Neuronal stem cell (in vitro differentiated cells): Measurements from ENCODE around the gene DXO.
"Not testable (repeated sequence)": the region's sequence is repeated elsewhere in the genome, so short reads cannot be mapped to it uniquely, and the experiment has no call there.

Source experiments
- DNase-seq: peaks from one replicate; pipeline ENCODE4 v3.0.0-alpha.2; 2013; ENCODE audit warnings: low spot score
- H2AFZ ChIP-seq: one replicate; pipeline ENCODE4 v1.6.1; 2013; ENCODE audit warnings: mild to moderate bottlenecking, low read length, inconsistent platforms
- H2AK5ac ChIP-seq: 2 replicates; pipeline ENCODE4 v1.6.1; 2013; ENCODE audit warnings: low read depth, mild to moderate bottlenecking, inconsistent platforms, low read length, moderate library complexity, mixed read lengths
- H2BK120ac ChIP-seq: 2 replicates; pipeline ENCODE4 v1.6.1; 2013; ENCODE audit warnings: low read depth, mild to moderate bottlenecking, inconsistent platforms, low read length, moderate library complexity, mixed read lengths
- H2BK12ac ChIP-seq: one replicate; pipeline ENCODE4 v1.6.1; 2013; ENCODE audit warnings: low read length, inconsistent platforms
- H2BK15ac ChIP-seq: 2 replicates; pipeline ENCODE4 v1.6.1; 2013; ENCODE audit warnings: mild to moderate bottlenecking, low read length, inconsistent platforms, mixed read lengths
- H2BK5ac ChIP-seq: one replicate; pipeline ENCODE4 v1.6.1; 2013; ENCODE audit warnings: inconsistent platforms, mild to moderate bottlenecking, low read length, moderate library complexity
- H3K14ac ChIP-seq: one replicate; pipeline ENCODE4 v1.6.1; 2013; ENCODE audit warnings: low read length, inconsistent platforms
- H3K18ac ChIP-seq: 2 replicates; pipeline ENCODE4 v1.6.1; 2013; ENCODE audit warnings: low read length, inconsistent platforms
- H3K23ac ChIP-seq: 2 replicates; pipeline ENCODE4 v1.6.1; 2013; ENCODE audit warnings: low read depth, mild to moderate bottlenecking, mixed read lengths, low read length, inconsistent platforms; ENCODE audit not compliant: poor library complexity
- H3K27ac ChIP-seq: replicated peaks from 3 replicates; pipeline ENCODE4 v1.5.1; 2013; ENCODE audit warnings: low read length, inconsistent platforms
- H3K27me3 ChIP-seq, 3 experiments: 2 replicates each; pipeline ENCODE4 v1.6.1; 2013; ENCODE audit warnings: low read length in 3 of 3, mild to moderate bottlenecking in 2 of 3, inconsistent platforms in 1 of 3, low read depth in 1 of 3, mixed read lengths in 1 of 3, moderate library complexity in 1 of 3; ENCODE audit not compliant: control insufficient read depth in 3 of 3, insufficient read depth in 3 of 3
- H3K36me3 ChIP-seq, 2 donors: replicated peaks in 1 of 2; 2 replicates each; pipeline ENCODE4 v1.6.1; 2013; ENCODE audit warnings: low read length in 2 of 2; ENCODE audit not compliant: control insufficient read depth in 2 of 2, insufficient read depth in 2 of 2
- H3K4ac ChIP-seq: 2 replicates; pipeline ENCODE4 v1.6.1; 2013; ENCODE audit warnings: inconsistent platforms, mild to moderate bottlenecking, low read length, moderate library complexity
- H3K4me1 ChIP-seq, 2 donors: 1 replicate in 1 of 2; 2 replicates in 1 of 2; pipeline ENCODE4 v1.6.1; 2013; ENCODE audit warnings: low read length in 2 of 2, low read depth in 1 of 2; ENCODE audit not compliant: control insufficient read depth in 2 of 2, insufficient read depth in 1 of 2
- H3K4me2 ChIP-seq: one replicate; pipeline ENCODE4 v1.6.1; 2013; ENCODE audit warnings: mild to moderate bottlenecking, low read length, inconsistent platforms; ENCODE audit not compliant: insufficient read depth, poor library complexity, severe bottlenecking
- H3K4me3 ChIP-seq, 2 donors: 2 replicates each; pipeline ENCODE4 v1.5.1; 2013; ENCODE audit warnings: low read length in 2 of 2, mild to moderate bottlenecking in 2 of 2, inconsistent platforms in 1 of 2, moderate library complexity in 1 of 2
- H3K79me1 ChIP-seq: one replicate; pipeline ENCODE4 v1.6.1; 2013; ENCODE audit warnings: low read depth, mild to moderate bottlenecking, inconsistent platforms, low read length, moderate library complexity
- H3K9ac ChIP-seq: one replicate; pipeline ENCODE4 v1.6.1; 2013; ENCODE audit warnings: mild to moderate bottlenecking, low read depth, low read length, inconsistent platforms; ENCODE audit not compliant: poor library complexity
- H3K9me3 ChIP-seq, 2 donors: replicated peaks in 1 of 2; 2 replicates each; pipeline versions ENCODE3 to v1.6.1; 2013; ENCODE audit warnings: low read length in 2 of 2, mild to moderate bottlenecking in 2 of 2, inconsistent platforms in 1 of 2, low read depth in 1 of 2, mixed read lengths in 1 of 2, moderate library complexity in 1 of 2; ENCODE audit not compliant: control insufficient read depth in 2 of 2, insufficient read depth in 1 of 2
- H4K8ac ChIP-seq: one replicate; pipeline ENCODE4 v1.6.1; 2013; ENCODE audit warnings: low read depth, mild to moderate bottlenecking, inconsistent platforms, low read length, moderate library complexity
- H4K91ac ChIP-seq: one replicate; pipeline ENCODE4 v1.6.1; 2013; ENCODE audit warnings: low read length, low read depth, mild to moderate bottlenecking, inconsistent platforms; ENCODE audit not compliant: poor library complexity
- WGBS, 2 donors: extraction: QIAGEN DNeasy Blood & Tissue Kit; methylation state at CpG; one replicate each; pipeline ENCODE4 v1.1.7; 2013; ENCODE audit warnings: missing lambda C conversion rate in 2 of 2, mixed read lengths in 1 of 2; ENCODE audit not compliant: insufficient read length in 2 of 2, insufficient replicate concordance in 1 of 2; ENCODE audit errors: extremely low coverage in 2 of 2; 5-methylcytosine and 5-hydroxymethylcytosine counted together

Gene DXO

DNA sequence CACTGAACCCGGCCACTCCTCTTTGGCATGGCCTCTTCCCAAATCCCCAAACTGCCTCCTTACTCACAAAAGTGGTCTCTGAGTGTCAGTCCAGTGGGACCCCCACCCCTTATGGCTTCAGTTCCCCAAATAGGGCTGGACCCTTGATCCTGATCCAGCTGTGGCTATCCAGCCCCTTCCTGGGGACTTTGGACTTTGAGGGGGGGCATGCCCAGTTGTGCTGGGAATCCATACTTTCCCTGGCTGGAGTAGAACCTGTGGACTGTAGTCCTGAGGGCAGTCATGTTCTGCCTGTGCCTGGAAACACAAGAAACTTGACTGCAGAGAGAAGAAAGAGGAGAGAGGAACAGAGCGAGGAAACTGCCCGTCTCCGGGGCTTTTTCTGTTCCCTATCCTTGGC lies 32.5 kb upstream of the DXO start:
- not testable (repeated sequence) for H3K4me2 ChIP-seq, H2AK5ac ChIP-seq, H3K4ac ChIP-seq, H3K36me3 ChIP-seq, H3K79me1 ChIP-seq, DNase-seq, H4K8ac ChIP-seq, H3K9ac ChIP-seq, H3K9me3 ChIP-seq, H3K27ac ChIP-seq, H2AFZ ChIP-seq, H3K14ac ChIP-seq, H3K18ac ChIP-seq, H3K4me1 ChIP-seq, H2BK12ac ChIP-seq, H4K91ac ChIP-seq, H3K4me3 ChIP-seq, H2BK15ac ChIP-seq, H2BK120ac ChIP-seq, H2BK5ac ChIP-seq, H3K27me3 ChIP-seq, H3K23ac ChIP-seq
- no CpG with 5 or more reads among the region's 4 CpGs for WGBS, 2 donors

DNA sequence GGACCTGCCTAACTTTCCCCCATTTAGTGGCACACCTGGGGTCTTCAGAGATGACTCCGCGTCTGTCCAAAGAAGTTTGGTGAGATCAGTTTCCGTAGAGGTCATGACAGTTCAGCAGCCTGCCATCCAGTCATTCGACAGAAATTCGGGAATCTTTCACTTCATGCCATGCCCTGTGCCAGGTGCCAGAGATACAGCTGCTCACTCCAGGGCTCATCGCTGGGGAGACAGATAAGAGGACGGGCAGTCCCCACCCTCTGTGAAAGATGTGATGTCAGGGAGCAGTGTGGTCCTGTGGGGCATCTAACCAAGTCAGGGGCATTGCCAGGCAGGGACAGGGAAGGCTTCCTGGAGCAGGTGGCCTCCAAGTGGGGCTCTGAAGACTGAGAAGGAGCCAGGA lies 31.4 kb upstream of the DXO start:
- H3K4me1 ChIP-seq, H2BK5ac ChIP-seq, H2AK5ac ChIP-seq, H3K14ac ChIP-seq, H2BK12ac ChIP-seq, H3K4me3 ChIP-seq, H4K91ac ChIP-seq, H2BK120ac ChIP-seq, H2BK15ac ChIP-seq, H3K79me1 ChIP-seq, H3K27me3 ChIP-seq, H3K4ac ChIP-seq, DNase-seq, H3K27ac ChIP-seq, H3K36me3 ChIP-seq, H3K23ac ChIP-seq, H4K8ac ChIP-seq, H3K9me3 ChIP-seq, H3K9ac ChIP-seq, H2AFZ ChIP-seq, H3K18ac ChIP-seq, H3K4me2 ChIP-seq: not testable (repeated sequence)
- no CpG with 5 or more reads among the region's 7 CpGs for WGBS, 2 donors

DNA sequence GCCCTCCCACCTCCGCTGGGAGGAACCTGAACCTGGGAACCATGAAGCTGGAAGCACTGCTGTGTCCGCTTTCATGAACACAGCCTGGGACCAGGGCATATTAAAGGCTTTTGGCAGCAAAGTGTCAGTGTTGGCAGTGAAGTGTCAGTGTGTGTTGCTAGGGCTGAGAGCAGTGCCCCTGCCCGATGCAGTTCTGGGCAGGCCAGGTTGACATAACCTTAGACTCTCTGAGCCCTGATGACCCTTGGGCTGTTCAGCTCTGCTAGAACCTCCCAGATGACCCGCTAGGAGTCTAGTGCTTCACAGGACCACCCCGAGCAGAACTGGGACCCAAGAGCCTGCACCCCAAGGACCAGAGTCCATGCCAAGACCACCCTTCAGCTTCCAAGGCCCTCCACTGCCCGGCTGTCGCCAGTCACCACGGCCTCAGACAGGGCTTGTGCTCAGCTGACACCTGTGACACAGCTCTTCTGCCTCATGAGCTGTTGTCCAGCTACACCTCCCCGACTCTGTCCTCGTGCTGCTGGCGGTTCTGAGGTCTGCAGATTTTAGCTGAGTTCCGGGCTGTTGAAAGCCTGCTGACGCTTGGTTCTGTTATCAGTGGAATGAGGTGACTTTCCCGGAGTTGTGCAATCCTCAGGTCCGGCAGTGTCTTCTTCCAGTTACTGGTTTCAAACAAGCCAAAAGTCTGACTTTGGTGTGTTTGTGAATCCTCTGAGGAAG lies 30.8 kb upstream of the DXO start:
- not testable (repeated sequence) for H2BK15ac ChIP-seq, H2BK12ac ChIP-seq, H3K4me1 ChIP-seq, H3K27ac ChIP-seq, DNase-seq, H3K14ac ChIP-seq, H4K8ac ChIP-seq, H3K36me3 ChIP-seq, H3K4ac ChIP-seq, H3K27me3 ChIP-seq, H3K4me3 ChIP-seq, H2AFZ ChIP-seq, H3K9me3 ChIP-seq, H2BK5ac ChIP-seq, H3K79me1 ChIP-seq, H3K4me2 ChIP-seq, H2BK120ac ChIP-seq, H3K23ac ChIP-seq, H2AK5ac ChIP-seq, H3K9ac ChIP-seq, H4K91ac ChIP-seq, H3K18ac ChIP-seq
- WGBS, 2 donors, result no CpG with 5 or more reads among the region's 15 CpGs

DNA sequence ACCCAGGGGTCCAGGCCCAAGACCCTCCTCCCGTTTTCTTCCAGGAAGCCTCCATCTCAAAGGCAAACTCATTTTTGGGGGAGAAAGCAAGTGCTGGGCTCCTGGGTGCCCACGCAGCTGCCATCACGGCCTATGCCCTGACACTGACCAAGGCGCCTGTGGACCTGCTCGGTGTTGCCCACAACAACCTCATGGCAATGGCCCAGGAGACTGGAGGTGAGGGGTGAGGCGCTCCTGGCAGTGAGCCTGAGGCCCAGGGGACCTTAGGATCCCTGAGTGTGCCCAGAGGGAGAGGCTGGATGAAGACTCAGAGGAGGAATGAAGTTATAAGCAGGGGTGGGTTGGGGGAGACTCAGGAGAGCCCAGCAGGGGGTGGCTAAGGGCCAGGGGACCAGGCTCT lies 24.4 kb upstream of the DXO start:
- not testable (repeated sequence) for H3K4me1 ChIP-seq, H3K36me3 ChIP-seq, H3K4me3 ChIP-seq, H3K9ac ChIP-seq, H3K4ac ChIP-seq, H2BK120ac ChIP-seq, H3K27ac ChIP-seq, H2BK15ac ChIP-seq, H2AK5ac ChIP-seq, H2BK5ac ChIP-seq, H3K27me3 ChIP-seq, H3K18ac ChIP-seq, H3K9me3 ChIP-seq, H2BK12ac ChIP-seq, H4K91ac ChIP-seq, H2AFZ ChIP-seq, H3K14ac ChIP-seq, H3K79me1 ChIP-seq, H4K8ac ChIP-seq, H3K23ac ChIP-seq, H3K4me2 ChIP-seq, DNase-seq
- no CpG with 5 or more reads among the region's 6 CpGs for WGBS, 2 donors
